Brain microvascular endothelial cell (primary cell): ENCODE results near the gene CNTRL.

Source experiments
- DNase-seq: peaks from one replicate; pipeline ENCODE4 v3.0.0-alpha.2; 2020
- H3K27ac ChIP-seq: fragments of 250-450 bp; sonication (Bioruptor Pico); 2 replicates; pipeline ENCODE4 v1.5.1; 2020; ENCODE audit warnings: mild to moderate bottlenecking, moderate library complexity
- H3K27me3 ChIP-seq: fragments of 250-450 bp; sonication (Bioruptor Pico); replicated peaks from 2 replicates; pipeline ENCODE4 v1.5.1; 2020; ENCODE audit warnings: mild to moderate bottlenecking
- H3K36me3 ChIP-seq: fragments of 250-450 bp; sonication (Bioruptor Pico); replicated peaks from 2 replicates; pipeline ENCODE4 v1.5.1; 2020; ENCODE audit warnings: mild to moderate bottlenecking
- H3K4me3 ChIP-seq: 2 replicates; pipeline ENCODE4 v1.5.1; 2011; ENCODE audit warnings: low read depth, mild to moderate bottlenecking, control low read depth, low read length, moderate library complexity
- CTCF ChIP-seq: IDR thresholded peaks from 2 replicates; pipeline ENCODE4 v1.5.1; 2011; ENCODE audit warnings: low read depth, mild to moderate bottlenecking, moderate library complexity, low read length, control low read depth, inconsistent platforms; ENCODE audit errors: missing control alignments
- in situ Hi-C: cut with HindIII; loops from 2 replicates; pipeline ENCODE4 v1.10.0; 2017; ENCODE audit warnings: low sequenced_read_pairs, low pct_ligation_motif_present

The CNTRL gene

DNA sequence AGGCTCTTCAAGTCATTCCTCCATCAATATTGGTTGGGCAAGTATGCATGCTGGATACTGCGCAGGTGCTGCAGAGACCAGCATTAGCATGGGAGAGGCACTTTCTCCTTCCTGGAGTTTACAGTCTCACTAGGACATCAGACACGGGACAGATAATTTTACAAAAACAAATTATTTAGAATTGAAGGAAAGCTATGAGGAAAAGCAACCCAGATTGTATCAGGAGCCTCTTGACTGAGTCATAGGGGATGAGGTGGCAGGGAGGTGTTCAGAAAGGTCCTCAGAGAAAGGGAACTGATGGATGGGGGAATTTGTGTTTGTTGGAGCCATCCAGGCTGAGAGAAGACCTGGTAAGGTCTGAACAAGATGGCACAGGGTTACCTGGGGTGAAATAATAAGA is 151.4 kb downstream of the CNTRL start:
- H3K36me3 ChIP-seq = no peaks in the 10 kb centered on the region
- no peaks in the 10 kb centered on the region for H3K27me3 ChIP-seq
- no peak for TF ChIP-seq CTCF
- H3K4me3 ChIP-seq = no peak overlapping the region
- in situ Hi-C loops = no loop called here
- peak; percentile 11 for DNase-seq
- H3K27ac ChIP-seq = no peak overlapping the region
